OCI-LY3 (cell line): Measurements from ENCODE around the gene CCDC201.

Experiments
- H2AFZ ChIP-seq: fragments of 200-600, 300-600 bp; shearing (Covaris generic); 2 replicates; pipeline ENCODE4 v1.6.0; 2014; ENCODE audit warnings: antibody characterized with exemption, low read depth, low read length
- H3K27ac ChIP-seq: fragments of 200-600, 300-600 bp; sonication (generic); 2 replicates; pipeline ENCODE4 v1.5.1; 2014; ENCODE audit warnings: mild to moderate bottlenecking, low read length, moderate library complexity, mixed read lengths
- H3K27me3 ChIP-seq: fragments of 200-600, 300-600 bp; sonication (generic); 2 replicates; pipeline ENCODE4 v1.6.1; 2014; ENCODE audit warnings: low read depth, low read length, mixed read lengths
- H3K36me3 ChIP-seq: fragments of 200-600, 300-600 bp; sonication (generic); replicated peaks from 2 replicates; pipeline ENCODE3; 2014; ENCODE audit warnings: low read depth, low read length, mixed read lengths
- H3K4me1 ChIP-seq: fragments of 300-600, 200-600 bp; sonication (generic); 2 replicates; pipeline ENCODE4 v1.6.1; 2014; ENCODE audit warnings: low read length, mixed read lengths
- H3K4me2 ChIP-seq: fragments of 200-600, 300-600 bp; sonication (generic); 2 replicates; pipeline ENCODE4 v1.6.1; 2014; ENCODE audit warnings: low read length, mixed read lengths
- H3K4me3 ChIP-seq: fragments of 300-600, 200-600 bp; sonication (generic); 2 replicates; pipeline ENCODE4 v1.5.1; 2014; ENCODE audit warnings: antibody characterized with exemption, mild to moderate bottlenecking, low read length, moderate library complexity
- H3K79me2 ChIP-seq: fragments of 300-600, 200-600 bp; shearing (Covaris generic); 2 replicates; pipeline ENCODE4 v1.6.1; 2014; ENCODE audit warnings: mild to moderate bottlenecking, low read length, mixed read lengths
- H3K9ac ChIP-seq: fragments of 300-600, 200-600 bp; shearing (Covaris generic); 2 replicates; pipeline ENCODE4 v1.6.0; 2014; ENCODE audit warnings: mild to moderate bottlenecking, low read length, moderate library complexity
- H3K9me3 ChIP-seq: fragments of 200-600, 300-600 bp; shearing (Covaris generic); 2 replicates; pipeline ENCODE4 v1.6.1; 2014; ENCODE audit warnings: low read length, mixed read lengths; ENCODE audit not compliant: insufficient read depth
- H4K20me1 ChIP-seq: fragments of 200-600, 300-600 bp; sonication (generic); 2 replicates; pipeline ENCODE4 v1.6.1; 2016; ENCODE audit warnings: low read length, mixed read lengths; ENCODE audit not compliant: insufficient read depth
- EZH2phosphoT487 ChIP-seq: fragments of 200-600 bp; shearing (Covaris generic); IDR thresholded peaks from 2 replicates; pipeline ENCODE4 v1.6.1; 2018; ENCODE audit warnings: antibody characterized with exemption, mixed run types, low read depth
- TF ChIP-seq, protein P1 (sequence below): fragments of 200-600, 300-600 bp; sonication (generic); IDR thresholded peaks from 2 replicates; pipeline ENCODE4 v1.5.1; 2014; ENCODE audit warnings: antibody characterized with exemption, low read length, low read depth

CCDC201 gene

DNA sequence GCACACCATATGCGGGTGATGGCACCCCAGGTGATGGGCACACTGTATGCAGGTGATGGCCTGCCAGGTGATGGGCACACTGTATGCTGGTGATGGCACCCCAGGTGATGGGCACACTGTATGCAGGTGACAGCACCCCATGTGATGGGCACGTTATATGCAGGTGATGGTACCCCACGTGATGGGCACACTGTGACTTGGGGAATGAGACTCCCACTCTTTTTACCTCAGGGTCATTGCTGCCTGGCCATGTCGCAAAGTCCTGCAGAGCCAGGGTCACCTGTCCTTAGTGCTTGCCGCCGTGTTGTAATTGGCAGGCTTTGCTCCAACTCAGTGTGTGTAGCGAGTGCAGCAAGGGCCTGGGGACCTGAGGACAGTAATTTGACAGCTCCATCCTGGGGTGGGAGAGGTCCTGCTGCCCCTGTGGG is 7.6 kb upstream of the CCDC201 start:
- Histone ChIP-seq H3K4me1 (0 out of 2 replicates have a peak, but pooled peaks cover 3% of the 10 kb centered on the region), H3K27me3 (no peaks in the 10 kb centered on the region), H3K4me3 (no peak overlapping the region), H3K9me3 (no peaks in the 10 kb centered on the region), H3K36me3 (no peaks in the 10 kb centered on the region), H3K79me2 (no peaks in the 10 kb centered on the region), H4K20me1 (no peaks in the 10 kb centered on the region), H3K4me2 (no peak overlapping the region), H3K9ac (no peak overlapping the region), H2AFZ (no peak overlapping the region), H3K27ac (no peak overlapping the region)
- TF ChIP-seq EZH2phosphoT487 = no peak
- TF ChIP-seq, protein P1, sequence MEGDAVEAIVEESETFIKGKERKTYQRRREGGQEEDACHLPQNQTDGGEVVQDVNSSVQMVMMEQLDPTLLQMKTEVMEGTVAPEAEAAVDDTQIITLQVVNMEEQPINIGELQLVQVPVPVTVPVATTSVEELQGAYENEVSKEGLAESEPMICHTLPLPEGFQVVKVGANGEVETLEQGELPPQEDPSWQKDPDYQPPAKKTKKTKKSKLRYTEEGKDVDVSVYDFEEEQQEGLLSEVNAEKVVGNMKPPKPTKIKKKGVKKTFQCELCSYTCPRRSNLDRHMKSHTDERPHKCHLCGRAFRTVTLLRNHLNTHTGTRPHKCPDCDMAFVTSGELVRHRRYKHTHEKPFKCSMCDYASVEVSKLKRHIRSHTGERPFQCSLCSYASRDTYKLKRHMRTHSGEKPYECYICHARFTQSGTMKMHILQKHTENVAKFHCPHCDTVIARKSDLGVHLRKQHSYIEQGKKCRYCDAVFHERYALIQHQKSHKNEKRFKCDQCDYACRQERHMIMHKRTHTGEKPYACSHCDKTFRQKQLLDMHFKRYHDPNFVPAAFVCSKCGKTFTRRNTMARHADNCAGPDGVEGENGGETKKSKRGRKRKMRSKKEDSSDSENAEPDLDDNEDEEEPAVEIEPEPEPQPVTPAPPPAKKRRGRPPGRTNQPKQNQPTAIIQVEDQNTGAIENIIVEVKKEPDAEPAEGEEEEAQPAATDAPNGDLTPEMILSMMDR = no peak

DNA sequence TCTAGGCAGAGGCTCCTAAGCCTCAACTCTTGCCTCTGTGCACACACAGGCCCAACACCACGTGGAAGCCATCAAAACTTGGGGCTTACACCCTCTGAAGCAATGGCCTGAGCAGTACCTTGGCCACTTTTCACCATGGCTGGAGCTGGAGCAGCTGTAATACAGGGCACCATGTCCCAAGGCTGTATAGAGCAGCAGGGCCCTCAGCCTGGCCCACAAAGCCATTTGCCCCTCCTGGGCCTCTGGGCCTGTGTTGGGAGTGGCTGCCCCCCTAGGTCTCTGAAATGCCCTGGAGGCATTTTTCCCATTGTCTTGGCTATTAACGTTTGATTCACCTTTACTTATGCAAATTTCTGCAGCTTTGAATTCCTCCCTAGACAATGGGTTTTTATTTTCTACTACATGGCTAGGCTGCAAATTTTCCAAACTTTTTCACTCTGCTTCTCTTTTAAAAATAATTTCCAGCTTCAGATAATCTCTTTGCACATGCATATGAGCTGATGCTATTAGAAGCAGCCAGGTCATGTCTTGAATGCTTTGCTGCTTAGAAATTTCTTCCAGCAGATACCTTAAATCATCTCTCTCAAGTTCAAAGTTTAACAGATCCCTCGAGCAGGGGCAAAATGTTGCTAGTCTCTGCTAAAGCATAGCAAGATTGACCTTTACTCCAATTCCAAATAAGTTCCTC is 5.7 kb upstream of the CCDC201 start:
- Histone ChIP-seq H3K4me2 (no peak overlapping the region), H4K20me1 (no peaks in the 10 kb centered on the region), H3K4me3 (no peak overlapping the region), H3K79me2 (no peaks in the 10 kb centered on the region), H3K27ac (no peak overlapping the region), H3K9me3 (no peaks in the 10 kb centered on the region), H2AFZ (no peak overlapping the region), H3K27me3 (no peaks in the 10 kb centered on the region), H3K36me3 (no peaks in the 10 kb centered on the region), H3K9ac (no peak overlapping the region), H3K4me1 (0 out of 2 replicates have a peak, but pooled peaks cover 3% of the 10 kb centered on the region)
- TF ChIP-seq EZH2phosphoT487 = no peak
- TF ChIP-seq, protein P1 = no peak

DNA sequence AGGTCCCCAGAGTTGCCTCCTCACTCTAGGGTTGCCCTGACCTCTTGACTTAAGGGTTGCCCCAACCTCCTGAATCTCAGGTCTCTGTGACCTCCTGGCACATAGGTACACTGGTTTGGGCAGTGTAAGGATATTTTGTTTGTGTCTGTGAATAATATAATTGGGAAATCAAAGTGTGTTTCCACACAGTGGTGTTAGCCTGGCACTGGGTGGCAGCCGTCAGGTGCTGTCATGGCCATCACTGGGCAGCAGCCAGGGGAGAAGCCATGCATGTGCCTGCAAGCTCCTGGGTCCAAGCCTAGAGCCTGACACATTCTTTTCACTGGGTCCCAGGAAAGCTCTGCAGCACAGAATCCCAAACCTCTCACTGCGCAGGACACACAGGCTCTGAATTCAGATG is 3.6 kb upstream of the CCDC201 start:
- Histone ChIP-seq H3K27ac (no peak overlapping the region), H3K27me3 (peaks cover 2% of the 10 kb centered on the region; the same call in 1 of the 2 replicates), H3K4me1 (0 out of 2 replicates have a peak, but pooled peaks cover 3% of the 10 kb centered on the region), H3K36me3 (no peaks in the 10 kb centered on the region), H4K20me1 (no peaks in the 10 kb centered on the region), H3K79me2 (no peaks in the 10 kb centered on the region), H3K9ac (no peak overlapping the region), H3K4me3 (no peak overlapping the region), H3K9me3 (no peaks in the 10 kb centered on the region), H3K4me2 (no peak overlapping the region), H2AFZ (no peak overlapping the region)
- TF ChIP-seq EZH2phosphoT487 = no peak
- TF ChIP-seq, protein P1 = no peak

DNA sequence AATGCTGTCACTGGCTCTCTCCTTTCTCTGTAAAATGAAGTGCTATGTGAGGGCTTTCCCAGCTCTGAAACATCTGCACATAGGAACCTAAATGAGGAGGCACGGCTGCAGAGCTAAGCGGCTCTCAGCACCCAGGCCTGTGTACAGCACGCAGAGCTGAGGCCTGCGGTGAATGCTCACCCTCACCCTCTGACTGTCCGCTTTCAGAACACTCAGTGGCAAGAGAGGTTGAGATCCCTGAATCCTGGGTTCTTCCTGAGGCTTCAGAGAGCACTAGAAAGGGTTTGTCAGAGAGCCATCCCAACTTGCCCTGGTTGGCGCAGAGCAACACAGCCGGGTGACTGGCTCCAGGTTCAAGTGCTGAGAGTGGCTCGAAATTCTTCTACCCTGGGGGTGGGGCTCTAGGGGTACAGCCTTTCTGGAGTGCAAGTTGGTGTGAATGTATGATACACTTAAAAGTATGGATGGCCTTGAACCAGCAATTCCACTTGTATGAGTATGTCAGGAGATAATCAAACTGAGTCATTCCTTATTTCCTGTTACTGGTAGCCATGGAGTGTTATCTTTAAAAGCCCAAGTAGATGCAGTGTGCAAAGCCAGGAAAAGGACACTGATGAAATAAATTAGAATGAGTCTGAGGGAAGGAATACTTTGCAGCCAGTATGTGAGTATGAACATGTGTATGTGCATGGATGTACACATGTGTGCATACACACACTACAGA is 1.7 kb upstream of the CCDC201 start:
- no peak overlapping the region for H3K4me2 ChIP-seq
- H3K4me1 ChIP-seq = 0 out of 2 replicates have a peak, but pooled peaks cover 3% of the 10 kb centered on the region
- no peaks in the 10 kb centered on the region for H4K20me1 ChIP-seq
- no peaks in the 10 kb centered on the region for H3K79me2 ChIP-seq
- H3K27ac ChIP-seq = no peak overlapping the region
- no peak for TF ChIP-seq EZH2phosphoT487
- TF ChIP-seq, protein P1 = no peak
- no peaks in the 10 kb centered on the region for H3K36me3 ChIP-seq
- H3K27me3 ChIP-seq = peaks cover 8% of the 10 kb centered on the region
- H3K9ac ChIP-seq = no peak overlapping the region
- H3K9me3 ChIP-seq = no peaks in the 10 kb centered on the region
- H3K4me3 ChIP-seq = no peak overlapping the region
- no peak overlapping the region for H2AFZ ChIP-seq
